NCI-H146 (cell line): ENCODE results near the gene CCR7.

Source experiments
- DNase-seq: peaks from one replicate; lab custom pipeline; 2025; lab: John Stamatoyannopoulos, UW

Gene CCR7

GRCh38 chr17:40535924-40536294 lies 29.4 kb downstream of the CCR7 start:
- no peak for DNase-seq

- DNase-seq, result no peak
Measured at GRCh38 chr17:40535438-40535837, 29.8 kb downstream of the CCR7 start.

- DNase-seq, result no peak
Measured at GRCh38 chr17:40534371-40535189, 30.7 kb downstream of the CCR7 start.

GRCh38 chr17:40533896-40534295 lies 31.4 kb downstream of the CCR7 start:
- DNase-seq, result no peak

GRCh38 chr17:40532520-40533253 lies 32.6 kb downstream of the CCR7 start:
- DNase-seq, result no peak

GRCh38 chr17:40531051-40531991 lies 34.0 kb downstream of the CCR7 start:
- DNase-seq, result no peak

- no peak for DNase-seq
Measured at GRCh38 chr17:40530531-40530994, 34.7 kb downstream of the CCR7 start.

GRCh38 chr17:40529991-40530390 lies 35.3 kb downstream of the CCR7 start:
- DNase-seq, result no peak

- DNase-seq, result no peak
Measured at GRCh38 chr17:40528692-40529417, 36.4 kb downstream of the CCR7 start.

GRCh38 chr17:40526668-40527067 lies 38.6 kb downstream of the CCR7 start:
- no peak for DNase-seq

GRCh38 chr17:40525294-40525693 lies 40.0 kb downstream of the CCR7 start:
- DNase-seq, result no peak

- DNase-seq, result no peak
Measured at GRCh38 chr17:40524243-40524965, 40.9 kb downstream of the CCR7 start.

GRCh38 chr17:40522961-40523310 lies 42.3 kb downstream of the CCR7 start:
- DNase-seq, result no peak

- no peak for DNase-seq
Measured at GRCh38 chr17:40522250-40522960, 42.9 kb downstream of the CCR7 start.

- DNase-seq, result no peak
Measured at GRCh38 chr17:40520991-40521453, 44.2 kb downstream of the CCR7 start.

- no peak for DNase-seq
Measured at GRCh38 chr17:40519089-40519775, 46.0 kb downstream of the CCR7 start.

GRCh38 chr17:40518401-40519088 lies 46.7 kb downstream of the CCR7 start:
- no peak for DNase-seq

GRCh38 chr17:40517981-40518380 lies 47.3 kb downstream of the CCR7 start:
- DNase-seq, result no peak

GRCh38 chr17:40517286-40517662 lies 48.0 kb downstream of the CCR7 start:
- DNase-seq, result no peak
